Prostate gland (tissue), 2 donors: ENCODE results near the gene MEIOB. TPM values are rescaled to one million over a fixed set of nuclear protein-coding genes. Genes with fewer than 3 reads are reported as not detected.

Experiments used
- DNase-seq: peaks from one replicate; pipeline ENCODE4 v3.0.0-alpha.2; 2019; ENCODE audit warnings: low spot score
- H3K27ac ChIP-seq, 2 donors: fragments of 200-600 bp; sonication (generic); 2 replicates each; pipeline ENCODE4 v1.5.1; 2017 to 2019
- H3K27me3 ChIP-seq: fragments of 200-600 bp; sonication (generic); replicated peaks from 2 replicates; pipeline ENCODE4 v1.5.1; 2019; ENCODE audit not compliant: insufficient read depth
- H3K36me3 ChIP-seq, 2 donors: fragments of 200-600 bp; sonication (generic); 1 replicate in 1 of 2; 2 replicates in 1 of 2; pipeline versions ENCODE4 v1.5.1 to v1.8.1; 2017 to 2019
- H3K4me1 ChIP-seq: fragments of 200-600 bp; sonication (generic); replicated peaks from 2 replicates; pipeline ENCODE4 v1.5.1; 2019
- H3K4me3 ChIP-seq, 2 donors: fragments of 200-600 bp; sonication (generic); 2 replicates each; pipeline ENCODE4 v1.5.1; 2017 to 2019
- H3K9me3 ChIP-seq: fragments of 200-600 bp; sonication (generic); 2 replicates; pipeline ENCODE4 v1.5.1; 2017
- CTCF ChIP-seq, 4 experiments: fragments of 200-600 bp in 2 of 4; fragments of 450-650 bp in 2 of 4; sonication (generic) in 2 of 4; IDR thresholded peaks; 1 replicate in 3 of 4; 2 replicates in 1 of 4; pipeline ENCODE4 v1.5.1; 2016 to 2019; ENCODE audit warnings: antibody characterized with exemption in 4 of 4, mild to moderate bottlenecking in 2 of 4, moderate library complexity in 2 of 4
- POLR2A ChIP-seq: fragments of 450-650 bp; IDR thresholded peaks from one replicate; pipeline ENCODE4 v1.6.1; 2016; ENCODE audit warnings: antibody characterized with exemption, mild to moderate bottlenecking
- POLR2AphosphoS5 ChIP-seq: sonication (generic); formaldehyde crosslinking; IDR thresholded peaks from one replicate; pipeline ENCODE4 v1.6.1; 2017; ENCODE audit warnings: antibody characterized with exemption
- WGBS: methylation state at CpG from one replicate; pipeline ENCODE4 v1.1.5; 2018; 5-methylcytosine and 5-hydroxymethylcytosine counted together
- intact Hi-C: fragments of 100-400 bp; cut with DNase I; formaldehyde crosslinking; loops from one replicate; pipeline ENCODE4 v1.14.2; 2022
- total RNA-seq, 2 donors: library from RNA; depleted of rRNA; stranded (reverse); fragments of >200 nt; gene quantifications; one replicate each; pipeline ENCODE4 v1.1.0, GENCODE V29; 2016

The MEIOB gene
- total RNA-seq, 2 donors from 2014 or later: 14.4 TPM; not detected in 1

DNA sequence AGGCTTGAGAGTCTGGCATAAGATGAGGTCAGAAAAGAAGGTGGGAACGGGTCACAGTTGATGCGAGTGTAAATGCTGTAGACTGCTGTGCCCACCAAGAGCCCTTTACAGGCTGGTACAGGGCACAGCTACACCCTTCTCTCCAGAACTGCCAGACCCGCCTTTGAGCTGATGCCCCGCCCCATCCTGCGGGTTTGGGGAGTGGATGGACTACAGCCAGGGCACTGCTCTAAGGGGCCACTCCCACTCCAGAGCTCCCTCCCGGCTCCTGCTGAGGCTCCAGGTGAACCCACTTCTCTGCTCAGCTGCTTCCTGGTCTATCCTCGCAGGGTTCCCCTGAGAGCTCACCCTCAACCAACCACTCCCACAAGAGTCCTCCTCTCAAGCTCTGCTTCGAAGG lies 12.3 kb downstream of the MEIOB start:
- Histone ChIP-seq H3K4me3 (no peak overlapping the region), H3K27ac (no peak overlapping the region), H3K36me3 (no peaks in the 10 kb centered on the region), H3K9me3 (no peaks in the 10 kb centered on the region), H3K27me3 (no peaks in the 10 kb centered on the region), H3K4me1 (no peaks in the 10 kb centered on the region)
- 25% methylated on average over 7 of the region's 8 CpGs for WGBS
- no peak for DNase-seq
- TF ChIP-seq POLR2AphosphoS5 (no peak), POLR2A (no peak), CTCF (IDR thresholded peaks at IDR 0.05) (no peak)
- intact Hi-C loops: loop anchor here (5.0 kb wide), 1 partner anchor 68 kb away; no protein-coding TSS in a partner anchor

- no peak for TF ChIP-seq POLR2A
- TF ChIP-seq CTCF (IDR thresholded peaks at IDR 0.05): no peak
- no peak for TF ChIP-seq POLR2AphosphoS5
- Histone ChIP-seq H3K27me3 (no peaks in the 10 kb centered on the region), H3K4me3 (no peak overlapping the region), H3K36me3 (no peaks in the 10 kb centered on the region), H3K4me1 (no peaks in the 10 kb centered on the region), H3K27ac (no peak overlapping the region), H3K9me3 (no peaks in the 10 kb centered on the region)
- 13% methylated on average over 8 of the region's 8 CpGs for WGBS
- no peak for DNase-seq
- intact Hi-C loops: no loop called here
These were observed 13.6 kb downstream of the MEIOB start for GRCh38 chr16:1858189-1858865.

GRCh38 chr16:1857433-1858097 lies 14.4 kb downstream of the MEIOB start:
- Histone ChIP-seq H3K36me3 (no peaks in the 10 kb centered on the region), H3K27me3 (no peaks in the 10 kb centered on the region), H3K27ac (no peak overlapping the region), H3K4me3 (no peak overlapping the region), H3K4me1 (no peaks in the 10 kb centered on the region), H3K9me3 (no peaks in the 10 kb centered on the region)
- intact Hi-C loops: no loop called here
- 27% methylated on average over 5 of the region's 5 CpGs for WGBS
- TF ChIP-seq POLR2A (no peak), POLR2AphosphoS5 (no peak), CTCF (IDR thresholded peaks at IDR 0.05) (no peak)
- DNase-seq: no peak

DNA sequence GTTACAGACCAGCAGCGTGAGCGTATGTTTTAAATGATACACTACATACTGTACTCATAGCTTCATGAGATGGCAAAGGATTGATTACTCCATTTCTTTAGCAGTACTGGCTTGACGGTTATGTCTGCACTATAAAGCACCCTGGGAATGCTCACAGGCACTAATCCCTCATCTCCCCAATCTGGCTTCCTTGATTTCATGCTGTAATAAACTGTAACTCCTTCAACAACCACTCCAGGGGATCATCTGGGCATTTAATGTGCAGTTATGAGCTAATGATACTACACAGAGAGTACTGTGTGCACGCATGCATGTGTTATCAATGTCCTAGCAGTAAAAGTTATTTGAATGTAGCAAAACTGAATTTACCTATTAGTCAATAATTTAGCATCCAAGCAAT lies 20.2 kb downstream of the MEIOB start:
- Histone ChIP-seq H3K27me3 (no peaks in the 10 kb centered on the region), H3K36me3 (no peaks in the 10 kb centered on the region), H3K27ac (no peak overlapping the region), H3K9me3 (no peaks in the 10 kb centered on the region), H3K4me1 (no peaks in the 10 kb centered on the region), H3K4me3 (no peak overlapping the region)
- intact Hi-C loops: no loop called here
- no peak for TF ChIP-seq POLR2A
- no peak for TF ChIP-seq POLR2AphosphoS5
- no peak for TF ChIP-seq CTCF (IDR thresholded peaks at IDR 0.05)
- WGBS: 63% methylated on average over 4 of the region's 4 CpGs
- DNase-seq: no peak

DNA sequence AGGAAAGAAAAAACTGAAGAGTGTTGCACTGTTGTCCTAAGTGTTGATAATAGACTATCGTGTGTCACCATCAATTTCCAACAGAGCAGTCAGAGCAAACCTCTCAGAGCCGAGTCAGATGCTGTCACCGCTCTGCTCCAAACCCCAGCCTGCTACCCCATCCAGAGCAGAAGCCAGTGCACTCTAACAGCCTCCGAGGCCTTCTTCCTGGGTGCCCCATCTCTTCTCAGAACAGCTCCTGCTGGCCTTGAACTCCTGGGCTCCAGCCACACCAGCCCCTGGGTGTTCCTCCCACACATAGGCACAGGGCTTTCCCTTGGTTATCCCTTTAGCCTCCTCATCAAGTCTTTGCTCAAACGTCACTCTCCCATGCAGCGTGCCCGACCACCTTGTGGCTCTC lies 21.0 kb downstream of the MEIOB start:
- WGBS: 64% methylated on average over 7 of the region's 7 CpGs
- intact Hi-C loops: no loop called here
- no peaks in the 10 kb centered on the region for H3K36me3 ChIP-seq
- H3K9me3 ChIP-seq: no peaks in the 10 kb centered on the region
- no peak overlapping the region for H3K4me3 ChIP-seq
- TF ChIP-seq POLR2AphosphoS5: no peak
- no peak for TF ChIP-seq POLR2A
- TF ChIP-seq CTCF (IDR thresholded peaks at IDR 0.05): no peak
- H3K27ac ChIP-seq: no peak overlapping the region
- H3K27me3 ChIP-seq: no peaks in the 10 kb centered on the region
- no peak for DNase-seq
- no peaks in the 10 kb centered on the region for H3K4me1 ChIP-seq
